ENCODE measurements around the gene ABTB2.

DNA sequence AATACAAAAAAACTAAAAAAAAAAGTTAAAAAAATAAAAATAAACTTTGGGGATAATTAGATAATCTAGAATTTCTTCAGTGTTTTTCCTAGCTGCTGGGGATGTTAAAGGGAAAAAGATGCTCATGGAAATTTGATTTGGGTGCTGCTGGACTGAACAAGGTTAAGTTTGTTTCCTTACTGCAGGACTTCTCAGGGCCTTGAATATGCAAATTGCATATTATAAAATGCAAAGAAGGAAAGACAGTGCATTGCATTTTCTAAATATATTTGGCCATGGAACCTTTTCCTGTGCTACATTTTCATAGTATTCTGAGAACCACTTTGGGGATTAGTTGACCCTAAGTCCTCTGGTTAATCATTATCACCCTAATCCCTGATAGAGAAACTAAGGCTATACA is 79.6 kb downstream of the ABTB2 start:
- TF ChIP-seq POLR2A (IDR thresholded peaks at IDR 0.05) (no peak), CTCF (IDR thresholded peaks at IDR 0.05) (no peak)

Measured in Peyer's patch (tissue), 4 donors.